GM12878 (cell line): Measurements from ENCODE around the gene CACNA1S. TPM values are rescaled to one million over a fixed set of nuclear protein-coding genes. Genes with fewer than 3 reads are reported as not detected.

ENCODE experiments used
- ATAC-seq: fragments of 200-7000 bp; cut with Tn5 transposase; 3 replicates; pipeline ENCODE4 v1.9.1; 2020; ENCODE audit warnings: mild to moderate bottlenecking, moderate library complexity
- BruUV-seq: library from RNA; stranded (reverse); fragments of 400-500 nt; replicated peaks from 2 replicates; lab custom pipeline; 2021; lab: Mats Ljungman, UMichigan
- CTCF ChIA-PET: fragments of 300-600 bp; sonication (Branson Sonifier 250); formaldehyde crosslinking; extraction: SDS; loops from one replicate; lab custom pipeline; 2021; ENCODE audit warnings: inconsistent platforms; lab: Yijun Ruan, JAX
- POLR2A ChIA-PET: fragments of 350-600 bp; formaldehyde crosslinking; extraction: SDS; loops from one replicate; lab custom pipeline; 2021; ENCODE audit warnings: inconsistent platforms; lab: Charles Lee
- RAD21 ChIA-PET: fragments of 300-600 bp; sonication (Branson Sonifier 250); formaldehyde crosslinking; loops from one replicate; lab custom pipeline; 2023; ENCODE audit warnings: antibody characterized with exemption; ENCODE audit not compliant: unreplicated experiment; lab: Charles Lee
- SMC1A ChIA-PET: fragments of 300-600 bp; sonication (Branson Sonifier 250); formaldehyde crosslinking; loops from one replicate; lab custom pipeline; 2023; ENCODE audit not compliant: unreplicated experiment, uncharacterized antibody; lab: Charles Lee
- DNase-seq: peaks from one replicate; pipeline ENCODE4 v3.0.0-alpha.2; 2011; ENCODE audit warnings: low read depth, low spot score
- FAIRE-seq: peaks from 3 replicates; lab custom pipeline; 2011; peaks lifted over from hg19 to GRCh38; lab: Jason Lieb, UNC
- H2AFZ ChIP-seq: 2 replicates; pipeline ENCODE4 v1.6.0; 2011; ENCODE audit warnings: low read depth, low read length, control low read depth; ENCODE audit not compliant: control insufficient read depth
- H3K27ac ChIP-seq: 2 replicates; pipeline ENCODE4 v1.5.1; 2011; ENCODE audit warnings: control low read depth; ENCODE audit not compliant: control insufficient read depth, insufficient read depth
- H3K27me3 ChIP-seq, 2 experiments: replicated peaks in 1 of 2; 2 replicates each; pipeline versions ENCODE4 v1.6.0 to v1.6.1; 2011; ENCODE audit warnings: low read length in 1 of 2; ENCODE audit not compliant: control insufficient read depth in 2 of 2, insufficient read depth in 2 of 2
- H3K36me3 ChIP-seq, 2 experiments: 2 replicates each; pipeline ENCODE4 v1.5.1; 2011; ENCODE audit warnings: low read length in 1 of 2; ENCODE audit not compliant: control insufficient read depth in 2 of 2, insufficient read depth in 2 of 2
- H3K4me1 ChIP-seq: 2 replicates; pipeline ENCODE4 v1.6.1; 2011; ENCODE audit warnings: mild to moderate bottlenecking, low read length, moderate library complexity, mixed read lengths; ENCODE audit not compliant: control insufficient read depth, insufficient read depth
- H3K4me2 ChIP-seq: 2 replicates; pipeline ENCODE4 v1.6.0; 2011; ENCODE audit warnings: control low read depth; ENCODE audit not compliant: control insufficient read depth, insufficient read depth
- H3K4me3 ChIP-seq: fragments of 200-600 bp; sonication (generic); 2 replicates; pipeline ENCODE4 v1.5.1; 2016
- H3K79me2 ChIP-seq: 2 replicates; pipeline ENCODE4 v1.6.0; 2011; ENCODE audit warnings: low read length; ENCODE audit not compliant: control insufficient read depth, insufficient read depth
- H3K9ac ChIP-seq: 2 replicates; pipeline ENCODE4 v1.8.0; 2011; ENCODE audit warnings: low read length, control low read depth, mixed read lengths; ENCODE audit not compliant: control insufficient read depth, insufficient read depth
- H3K9me3 ChIP-seq: replicated peaks from 3 replicates; pipeline ENCODE4 v1.5.1; 2011; ENCODE audit warnings: mild to moderate bottlenecking, low read length; ENCODE audit not compliant: control insufficient read depth, insufficient read depth
- H4K20me1 ChIP-seq: 2 replicates; pipeline ENCODE4 v1.6.0; 2011; ENCODE audit not compliant: control insufficient read depth, insufficient read depth
- BRCA1 ChIP-seq: IDR thresholded peaks from 2 replicates; pipeline ENCODE4 v1.6.1; 2011; ENCODE audit warnings: low read depth, low read length, improper control_type of control experiment
- CBX3 ChIP-seq: fragments of 200-600 bp; sonication (generic); IDR thresholded peaks from 2 replicates; pipeline ENCODE4 v1.6.1; 2016; ENCODE audit warnings: low read depth, borderline replicate concordance
- CTCF ChIP-seq, 3 experiments: IDR thresholded peaks in 2 of 3; conservative IDR thresholded peaks in 1 of 3; 2 replicates each; pipeline ENCODE4 v1.5.1; 2011; ENCODE audit warnings: low read depth in 3 of 3, low read length in 3 of 3, mild to moderate bottlenecking in 3 of 3, control low read depth in 2 of 3, moderate library complexity in 2 of 3, inconsistent platforms in 1 of 3, mixed read lengths in 1 of 3; ENCODE audit not compliant: control insufficient read depth in 2 of 3, insufficient read depth in 1 of 3; ENCODE audit errors: extremely low read depth in 1 of 3
- HCFC1 ChIP-seq: fragments of 150-350 bp; IDR thresholded peaks from 2 replicates; pipeline ENCODE4 v1.6.1; 2014; ENCODE audit warnings: low read length
- NFXL1 ChIP-seq: fragments of 450-650 bp; IDR thresholded peaks from 2 replicates; pipeline ENCODE4 v1.6.1; 2017; ENCODE audit warnings: antibody characterized with exemption, mild to moderate bottlenecking, borderline replicate concordance
- NR2C1 ChIP-seq: fragments of 450-650 bp; IDR thresholded peaks from 2 replicates; pipeline ENCODE4 v1.6.1; 2017; ENCODE audit warnings: antibody characterized with exemption, mild to moderate bottlenecking, moderate library complexity
- NR2F1 ChIP-seq: fragments of 450-650 bp; conservative IDR thresholded peaks from 2 replicates; pipeline ENCODE4 v1.6.1; 2017; ENCODE audit warnings: mild to moderate bottlenecking
- POLR2AphosphoS5 ChIP-seq: IDR thresholded peaks from 2 replicates; pipeline ENCODE4 v1.6.1; 2011; ENCODE audit warnings: mild to moderate bottlenecking, low read length, inconsistent platforms
- SMARCA5 ChIP-seq: fragments of 450-650 bp; IDR thresholded peaks from 2 replicates; pipeline ENCODE4 v1.6.1; 2017; ENCODE audit warnings: mild to moderate bottlenecking
- SREBF1 ChIP-seq: IDR thresholded peaks from 2 replicates; pipeline ENCODE4 v1.6.1; 2012; ENCODE audit warnings: mild to moderate bottlenecking, low read length
- TAF1 ChIP-seq: IDR thresholded peaks from 2 replicates; pipeline ENCODE4 v1.6.1; 2011; ENCODE audit warnings: mild to moderate bottlenecking, low read depth, low read length, borderline replicate concordance
- TCF12 ChIP-seq: IDR thresholded peaks from 2 replicates; pipeline ENCODE4 v1.6.1; 2011; ENCODE audit warnings: low read depth, mild to moderate bottlenecking, low read length
- ZBTB11 ChIP-seq: fragments of 450-650 bp; formaldehyde crosslinking; IDR thresholded peaks from 2 replicates; pipeline ENCODE4 v1.5.0; 2022; ENCODE audit warnings: mild to moderate bottlenecking, missing genetic modification characterization
- WGBS: methylation state at CpG from one replicate; pipeline ENCODE4 v1.1.6; 2016; ENCODE audit warnings: low lambda C conversion rate; ENCODE audit not compliant: insufficient replicate concordance, insufficient coverage; ENCODE audit errors: missing lambda C conversion rate; 5-methylcytosine and 5-hydroxymethylcytosine counted together
- in situ Hi-C: fragments of 300-500 bp; cut with MboI; formaldehyde crosslinking; loops from 9 replicates; pipeline ENCODE4 v1.14.3; 2018; ENCODE audit warnings: mixed read lengths
- intact Hi-C: fragments of 100-400 bp; cut with micrococcal nuclease; formaldehyde crosslinking; loops from one replicate; pipeline ENCODE4 v1.14.2; 2022; ENCODE audit not compliant: unreplicated experiment
- polyA plus RNA-seq, 11 experiments: library from polyadenylated mRNA; depleted of rRNA in 4 of 11; unstranded in 6 of 11; stranded (reverse) in 5 of 11; fragments of >200 nt; fragmentation: Nextera tagmentation in 4 of 11; fragmentation: Illumina TruSeq in 1 of 11; extraction: Ambion mirVana in 4 of 11; extraction: Trizol in 1 of 11; gene quantifications; 1 replicate in 1 of 11; 2 replicates in 10 of 11; pipeline versions ENCODE4 v1.2.1 to v1.2.3, GENCODE V29; 2011 to 2016; ENCODE audit warnings: inconsistent platforms in 2 of 11, missing spikeins in 2 of 11, low read depth in 1 of 11
- total RNA-seq, 4 experiments: library from RNA; depleted of rRNA in 3 of 4; stranded (reverse); fragments of >200 nt in 3 of 4; fragmentation: Illumina TruSeq in 1 of 4; extraction: Trizol in 1 of 4; gene quantifications; 2 replicates each; pipeline versions ENCODE4 v1.2.1 to v1.2.3, GENCODE V29; 2013 to 2021

The CACNA1S gene
- total and polyA plus RNA-seq, 10 of the 15 experiments (the other 5 are each of a cell fraction or from before 2014, with no cell fraction given), result under 0.01 to 0.04 (median 0.02) TPM; not detected in 6

GRCh38 chr1:201022493-201022819 lies 89.8 kb downstream of the CACNA1S start:
- RAD21 ChIA-PET, result interaction anchor here (0.6 to 15.8 kb wide), 8 partner anchors 19 to 462 kb away, joined by 3 to 239 read pairs (median 11); no protein-coding TSS in a partner anchor
- H3K27ac ChIP-seq, result peak overlapping the region; percentile 94
- H3K4me3 ChIP-seq, result peak overlapping the region; percentile 93
- no peak for FAIRE-seq
- peaks cover 88% of the 10 kb centered on the region for H3K4me1 ChIP-seq
- no peaks in the 10 kb centered on the region for H4K20me1 ChIP-seq
- WGBS, result 0% methylated on average over 2 of the region's 2 CpGs
- H3K27me3 ChIP-seq, result no peaks in the 10 kb centered on the region
- peak overlapping the region; percentile 84 for H3K9ac ChIP-seq
- peaks cover 44% of the 10 kb centered on the region for H3K79me2 ChIP-seq
- H3K4me2 ChIP-seq, result peak overlapping the region; percentile 97
- SMC1A ChIA-PET, result interaction anchor here (1.2 to 10.3 kb wide), 6 partner anchors 18 to 134 kb away, joined by 4 to 91 read pairs (median 18); no protein-coding TSS in a partner anchor
- no peak for DNase-seq
- no peaks in the 10 kb centered on the region for H3K36me3 ChIP-seq
- no peak for ATAC-seq
- peak overlapping the region; percentile 60 for H2AFZ ChIP-seq
- CTCF ChIA-PET, result interaction anchor here (1.3 to 16.7 kb wide), 8 partner anchors 10 to 463 kb away, joined by 3 to 250 read pairs (median 20); partner anchors contain the start of gene KIF14
- intact Hi-C loops, result loop anchor here (5.0 kb wide), 1 partner anchor 130 kb away; the partner anchor contains the start of gene INAVA
- TF ChIP-seq BRCA1, result no peak
- TF ChIP-seq SMARCA5, result no peak
- TF ChIP-seq CBX3, result no peak
- no peak for TF ChIP-seq POLR2AphosphoS5
- TF ChIP-seq SREBF1, result no peak
- no peak for TF ChIP-seq TCF12
- no peak for TF ChIP-seq NFXL1
- no peak for TF ChIP-seq NR2C1
- TF ChIP-seq ZBTB11, result no peak
- TF ChIP-seq HCFC1, result no peak
- TF ChIP-seq TAF1, result no peak
- no peak for TF ChIP-seq CTCF (IDR thresholded peaks at IDR 0.05 in 2 of 3, conservative IDR thresholded peaks at IDR 0.05 in 1 of 3; ENCODE audit: control insufficient read depth in 2 of 3, extremely low read depth in 1 of 3, insufficient read depth in 1 of 3, low read depth in 3 of 3, low read length in 3 of 3)
- TF ChIP-seq NR2F1, result no peak
- in situ Hi-C loops, result no loop called here
- no TSS peak for BruUV-seq
- no peaks in the 10 kb centered on the region for H3K9me3 ChIP-seq
- POLR2A ChIA-PET, result interaction anchor here (0.6 to 4.6 kb wide), 8 partner anchors 19 to 400 kb away, joined by 3 to 27 read pairs (median 5); partner anchors contain the start of gene DDX59
